HG03354 (cell line): ENCODE data around the gene PHACTR3.

Experiments
- ATAC-seq: cut with Tn5 transposase; IDR thresholded peaks from one replicate; pipeline ENCODE4 v1.9.1; 2021; ENCODE audit warnings: mild to moderate bottlenecking; ENCODE audit not compliant: unreplicated experiment, poor library complexity, severe bottlenecking

The PHACTR3 gene

GRCh38 chr20:59721386-59721785, 117.0 kb downstream of the PHACTR3 start:
- ATAC-seq = no peak

GRCh38 chr20:59723108-59723500, 118.8 kb downstream of the PHACTR3 start:
- no peak for ATAC-seq

GRCh38 chr20:59723607-59724456, 119.5 kb downstream of the PHACTR3 start:
- no peak for ATAC-seq

GRCh38 chr20:59724457-59725366, 120.4 kb downstream of the PHACTR3 start:
- no peak for ATAC-seq

GRCh38 chr20:59725476-59726280, 121.3 kb downstream of the PHACTR3 start:
- no peak for ATAC-seq

- ATAC-seq = no peak
Measured at GRCh38 chr20:59726281-59726595, 121.9 kb downstream of the PHACTR3 start.

GRCh38 chr20:59728722-59729430, 124.5 kb downstream of the PHACTR3 start:
- ATAC-seq = no peak

- ATAC-seq = no peak
Measured at GRCh38 chr20:59729506-59729905, 125.2 kb downstream of the PHACTR3 start.

- no peak for ATAC-seq
Measured at GRCh38 chr20:59730722-59731121, 126.4 kb downstream of the PHACTR3 start.

- ATAC-seq = no peak
Measured at GRCh38 chr20:59731376-59731775, 127.0 kb downstream of the PHACTR3 start.

- ATAC-seq = no peak
Measured at GRCh38 chr20:59733351-59733750, 129.0 kb downstream of the PHACTR3 start.

- no peak for ATAC-seq
Measured at GRCh38 chr20:59735486-59735885, 131.1 kb downstream of the PHACTR3 start.

GRCh38 chr20:59735917-59736316, 131.6 kb downstream of the PHACTR3 start:
- no peak for ATAC-seq

GRCh38 chr20:59736366-59736765, 132.0 kb downstream of the PHACTR3 start:
- ATAC-seq = no peak

GRCh38 chr20:59737073-59737666, 132.8 kb downstream of the PHACTR3 start:
- ATAC-seq = no peak

GRCh38 chr20:59737816-59738215, 133.5 kb downstream of the PHACTR3 start:
- ATAC-seq = no peak

- no peak for ATAC-seq
Measured at GRCh38 chr20:59738851-59739250, 134.5 kb downstream of the PHACTR3 start.

- ATAC-seq = no peak
Measured at GRCh38 chr20:59740621-59741020, 136.3 kb downstream of the PHACTR3 start.

- no peak for ATAC-seq
Measured at GRCh38 chr20:59741073-59741472, 136.7 kb downstream of the PHACTR3 start.
